Activated naive CD8-positive, alpha-beta T cell treated with anti-CD3 and anti-CD28 coated beads for 36 hours (primary cell): Measurements from ENCODE around the gene WHAMM. TPM values are rescaled to one million over a fixed set of nuclear protein-coding genes. Genes with fewer than 3 reads are reported as not detected.

Experiments used
- DNase-seq: peaks from one replicate; pipeline ENCODE4 v3.0.0; 2021
- H3K27ac Mint-ChIP-seq: one replicate; pipeline ENCODE4 v1.8.0; 2022; ENCODE audit warnings: mild to moderate bottlenecking, moderate library complexity, mixed read lengths
- H3K27me3 Mint-ChIP-seq: one replicate; pipeline ENCODE4 v1.8.0; 2022; ENCODE audit warnings: mild to moderate bottlenecking, mixed read lengths
- H3K36me3 Mint-ChIP-seq: one replicate; pipeline ENCODE4 v1.8.0; 2021; ENCODE audit warnings: mild to moderate bottlenecking, mixed read lengths
- H3K4me1 Mint-ChIP-seq: one replicate; pipeline ENCODE4 v1.8.0; 2021; ENCODE audit warnings: mixed read lengths
- H3K4me3 Mint-ChIP-seq: one replicate; pipeline ENCODE4 v1.8.0; 2022; ENCODE audit warnings: mild to moderate bottlenecking, moderate library complexity, mixed read lengths
- H3K9me3 Mint-ChIP-seq: one replicate; pipeline ENCODE4 v1.8.0; 2022; ENCODE audit warnings: mixed read lengths
- total RNA-seq, 2 experiments: library from RNA; stranded (reverse); gene quantifications; one replicate each; pipeline ENCODE4 v1.2.3, GENCODE V29; 2021

WHAMM gene
- total RNA-seq, 2 experiments from 2014 or later = 6.5 to 7.6 TPM

DNA sequence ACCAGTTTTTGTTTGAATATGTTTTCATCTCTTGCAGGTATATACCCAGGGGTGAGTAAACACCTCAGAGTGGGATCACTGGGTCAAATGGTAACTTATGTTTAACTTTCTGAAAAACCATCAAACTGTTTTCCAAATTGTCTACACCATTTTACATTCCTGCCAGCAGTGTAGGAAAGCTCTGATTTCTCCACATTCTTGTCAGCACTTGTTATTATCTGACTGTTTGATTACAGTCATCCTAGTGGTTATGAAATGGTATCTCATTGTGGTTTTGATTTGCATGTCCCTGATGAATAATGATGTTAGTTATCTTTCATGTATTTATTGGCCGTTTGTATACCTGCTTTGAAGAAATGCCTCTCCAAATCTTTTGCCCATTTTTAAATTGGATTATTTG lies 17.4 kb upstream of the WHAMM start:
- Mint-ChIP-seq H3K27ac (no peak overlapping the region), H3K4me1 (no peaks in the 10 kb centered on the region), H3K27me3 (peaks cover 9% of the 10 kb centered on the region), H3K9me3 (peaks cover 12% of the 10 kb centered on the region), H3K4me3 (no peak overlapping the region), H3K36me3 (peaks cover 7% of the 10 kb centered on the region)
- no peak for DNase-seq

DNA sequence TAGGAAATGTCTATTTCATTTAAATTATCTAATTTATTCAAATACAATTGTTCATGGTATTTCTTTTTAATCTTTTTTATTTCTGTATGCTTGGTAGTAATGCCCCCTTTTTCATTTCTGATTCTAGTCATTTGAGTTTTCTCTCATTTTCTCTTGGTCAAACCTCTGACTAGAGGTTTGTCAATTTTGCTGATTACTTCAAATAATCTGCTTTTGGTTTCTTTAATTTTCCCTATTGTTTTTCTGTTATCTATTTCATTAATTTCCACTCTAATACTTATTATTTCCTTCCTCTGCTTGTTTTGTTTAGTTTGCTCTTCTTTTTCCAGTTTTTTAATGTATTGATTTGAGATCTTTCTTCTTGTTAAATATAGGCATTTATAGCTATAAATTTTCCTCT lies 15.7 kb upstream of the WHAMM start:
- Mint-ChIP-seq H3K4me1 (no peaks in the 10 kb centered on the region), H3K9me3 (peaks cover 12% of the 10 kb centered on the region), H3K27me3 (peaks cover 11% of the 10 kb centered on the region), H3K4me3 (no peak overlapping the region), H3K27ac (no peak overlapping the region), H3K36me3 (peaks cover 7% of the 10 kb centered on the region)
- no peak for DNase-seq

DNA sequence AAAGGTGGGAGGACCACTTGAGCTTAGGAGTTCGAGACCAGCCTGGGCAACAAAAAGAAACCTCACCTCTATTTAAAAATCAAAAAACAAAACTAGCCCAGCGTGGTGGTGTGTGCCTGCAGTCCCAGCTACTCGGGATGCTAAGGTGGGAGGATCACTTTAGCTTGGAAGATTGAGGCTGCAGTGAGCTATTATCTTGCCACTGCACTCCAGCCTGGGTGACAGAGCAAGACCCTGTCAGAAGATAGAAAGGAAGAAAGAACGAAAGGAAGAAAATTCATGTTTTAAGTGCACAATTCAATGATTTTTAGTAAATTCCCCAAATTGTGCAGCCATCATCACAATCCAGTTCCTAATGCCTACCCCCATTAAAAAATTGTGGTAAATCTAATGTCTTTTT lies 11.3 kb upstream of the WHAMM start:
- Mint-ChIP-seq H3K27ac (no peak overlapping the region), H3K27me3 (peaks cover 30% of the 10 kb centered on the region), H3K36me3 (peaks cover 7% of the 10 kb centered on the region), H3K9me3 (peaks cover 12% of the 10 kb centered on the region), H3K4me1 (no peaks in the 10 kb centered on the region), H3K4me3 (no peak overlapping the region)
- DNase-seq = no peak

DNA sequence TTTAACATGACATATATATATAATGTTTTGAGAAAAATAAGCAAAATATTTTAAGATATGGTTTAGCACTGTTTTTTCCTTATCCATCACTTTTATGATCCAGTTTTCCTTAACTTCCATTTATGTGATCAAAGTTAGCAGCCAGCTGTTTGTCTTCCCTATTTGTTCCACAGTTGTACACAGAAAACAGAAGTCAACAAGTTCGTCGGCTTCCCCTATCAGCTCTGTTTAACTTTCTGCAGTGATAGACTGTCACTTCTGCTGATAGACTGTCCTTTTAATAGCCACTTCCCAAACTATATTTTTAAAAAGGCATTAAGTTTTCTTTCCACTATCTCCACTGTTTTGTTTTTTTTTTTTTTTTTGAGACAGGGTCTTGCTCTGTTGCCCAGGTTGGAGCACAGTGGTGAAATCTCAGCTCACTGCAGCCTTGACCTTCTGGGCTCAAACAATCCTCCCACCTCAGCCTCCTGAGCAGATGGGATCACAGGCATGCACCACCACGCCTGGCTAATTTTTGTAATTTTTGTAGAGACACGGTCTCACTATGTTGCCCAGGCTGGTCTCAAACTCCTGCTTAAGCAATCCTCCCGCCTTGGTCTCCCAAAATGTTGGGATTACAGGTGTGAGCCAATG lies 10.8 kb upstream of the WHAMM start:
- Mint-ChIP-seq H3K27ac (no peak overlapping the region), H3K36me3 (peaks cover 5% of the 10 kb centered on the region), H3K4me3 (no peak overlapping the region), H3K4me1 (no peaks in the 10 kb centered on the region), H3K27me3 (peaks cover 30% of the 10 kb centered on the region), H3K9me3 (peaks cover 10% of the 10 kb centered on the region)
- DNase-seq = no peak

DNA sequence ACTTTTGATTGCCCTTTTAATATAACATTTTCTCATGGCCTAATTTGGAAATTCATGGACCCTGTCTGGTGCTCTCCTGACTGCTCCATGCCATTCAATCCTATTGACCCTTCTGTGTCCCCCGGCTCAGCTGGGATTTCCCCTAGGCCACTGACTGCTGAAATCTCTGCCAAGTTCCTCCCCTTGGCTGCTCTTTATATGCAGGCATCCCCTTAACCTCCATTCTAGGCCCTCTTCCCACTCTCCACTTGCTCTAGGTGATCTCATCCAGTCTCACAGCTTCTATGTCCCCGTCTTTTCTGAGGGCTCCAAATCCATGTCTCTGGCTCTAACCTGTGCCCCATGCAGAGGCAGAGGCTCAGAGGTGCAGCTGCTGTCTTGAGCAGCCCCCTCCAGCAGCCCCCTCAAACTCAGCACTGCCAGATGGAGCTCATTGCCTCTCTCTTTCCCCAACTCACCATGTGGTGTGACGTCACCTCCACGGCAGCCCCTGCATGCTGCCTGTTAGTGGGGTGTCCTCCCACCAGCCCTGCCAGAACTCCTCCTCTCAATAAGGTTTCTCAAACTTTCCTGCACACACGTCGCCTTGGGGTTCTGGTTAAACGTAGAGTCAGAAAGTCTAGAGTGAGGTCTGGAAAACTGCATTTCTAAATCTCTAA lies 10.1 kb upstream of the WHAMM start:
- peaks cover 31% of the 10 kb centered on the region for H3K27me3 Mint-ChIP-seq
- no peak overlapping the region for H3K4me3 Mint-ChIP-seq
- DNase-seq = no peak
- H3K36me3 Mint-ChIP-seq = no peaks in the 10 kb centered on the region
- H3K9me3 Mint-ChIP-seq = peaks cover 3% of the 10 kb centered on the region
- H3K27ac Mint-ChIP-seq = no peak overlapping the region
- no peaks in the 10 kb centered on the region for H3K4me1 Mint-ChIP-seq

DNA sequence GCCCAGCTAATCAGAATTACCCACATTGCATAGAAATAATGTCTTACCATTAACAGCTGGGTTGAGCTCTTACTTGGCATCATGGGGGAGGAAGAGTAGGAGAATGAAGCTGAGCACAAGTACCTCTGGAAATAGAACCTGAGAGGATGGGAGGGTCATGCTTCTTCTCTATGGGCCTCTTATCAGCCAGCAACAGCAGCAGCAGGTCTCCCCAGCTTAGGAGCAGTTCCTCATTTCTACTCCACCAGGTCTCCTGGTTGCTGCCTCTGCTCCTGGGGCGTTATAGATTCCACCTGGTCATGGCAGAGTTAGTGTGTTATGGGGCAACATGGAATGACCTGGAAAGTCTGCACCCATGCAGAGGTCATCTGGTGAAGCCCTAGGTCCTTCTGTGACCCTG lies 6.9 kb upstream of the WHAMM start:
- Mint-ChIP-seq H3K9me3 (no peaks in the 10 kb centered on the region), H3K4me1 (no peaks in the 10 kb centered on the region), H3K27ac (no peak overlapping the region), H3K27me3 (peaks cover 24% of the 10 kb centered on the region), H3K36me3 (no peaks in the 10 kb centered on the region), H3K4me3 (no peak overlapping the region)
- DNase-seq = no peak

DNA sequence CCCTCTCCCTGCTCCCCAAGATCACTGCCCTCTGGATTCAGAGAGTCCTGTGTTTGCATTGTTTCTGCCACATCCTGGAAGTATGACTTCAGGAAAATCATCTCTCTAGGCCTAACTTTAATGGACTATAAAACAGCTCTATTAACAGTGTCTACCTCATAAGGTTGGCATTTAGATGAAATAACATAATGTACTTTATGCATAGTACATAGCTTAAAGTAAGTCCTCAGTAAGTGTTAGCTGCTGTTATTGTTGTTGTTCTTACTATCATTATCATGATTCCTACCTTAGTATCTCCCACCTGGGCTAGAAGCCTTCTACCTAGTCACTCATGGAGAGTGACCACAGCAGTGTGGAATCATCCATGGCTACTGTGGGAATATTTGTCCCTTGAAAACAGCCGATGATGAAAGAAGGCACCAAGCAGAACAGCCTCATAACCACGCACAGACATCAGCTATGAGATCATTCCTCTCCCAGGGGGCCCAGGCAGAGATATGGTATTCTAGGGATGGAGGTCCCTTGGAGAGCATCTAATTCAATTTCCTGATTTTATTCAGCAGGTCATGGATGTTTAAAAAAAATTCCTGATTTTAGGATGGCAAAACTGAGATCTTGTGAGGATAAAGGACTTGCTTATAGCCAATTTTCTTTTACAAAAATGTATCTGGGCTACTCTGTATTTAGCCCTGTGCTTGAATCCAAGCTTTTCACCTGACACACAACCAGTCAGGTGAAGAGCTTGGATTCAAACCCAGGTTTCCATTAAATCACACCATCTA lies 5.4 kb upstream of the WHAMM start:
- Mint-ChIP-seq H3K4me1 (peaks cover 8% of the 10 kb centered on the region), H3K27me3 (peaks cover 22% of the 10 kb centered on the region), H3K36me3 (no peaks in the 10 kb centered on the region), H3K4me3 (no peak overlapping the region), H3K9me3 (no peaks in the 10 kb centered on the region), H3K27ac (no peak overlapping the region)
- no peak for DNase-seq

DNA sequence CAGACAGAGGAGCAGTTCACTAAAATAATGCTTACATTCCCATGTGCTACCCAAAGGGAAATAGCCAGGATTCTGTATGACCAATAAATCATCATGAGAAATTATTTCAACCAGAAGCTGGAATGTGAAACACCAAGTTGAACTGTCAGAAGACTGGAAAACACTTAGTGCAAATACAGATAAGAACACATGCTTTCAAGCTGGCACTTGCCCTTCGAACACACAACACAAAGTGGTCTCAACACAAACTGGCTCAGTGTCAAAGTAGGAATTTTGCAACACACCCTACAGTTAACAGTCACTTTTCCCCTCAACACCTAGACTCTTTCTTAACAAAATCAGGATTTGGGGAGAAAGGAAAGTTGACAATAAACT lies 4.9 kb upstream of the WHAMM start:
- Mint-ChIP-seq H3K36me3 (no peaks in the 10 kb centered on the region), H3K4me3 (no peak overlapping the region), H3K27ac (no peak overlapping the region), H3K27me3 (peaks cover 16% of the 10 kb centered on the region), H3K4me1 (peaks cover 12% of the 10 kb centered on the region), H3K9me3 (no peaks in the 10 kb centered on the region)
- DNase-seq = no peak

DNA sequence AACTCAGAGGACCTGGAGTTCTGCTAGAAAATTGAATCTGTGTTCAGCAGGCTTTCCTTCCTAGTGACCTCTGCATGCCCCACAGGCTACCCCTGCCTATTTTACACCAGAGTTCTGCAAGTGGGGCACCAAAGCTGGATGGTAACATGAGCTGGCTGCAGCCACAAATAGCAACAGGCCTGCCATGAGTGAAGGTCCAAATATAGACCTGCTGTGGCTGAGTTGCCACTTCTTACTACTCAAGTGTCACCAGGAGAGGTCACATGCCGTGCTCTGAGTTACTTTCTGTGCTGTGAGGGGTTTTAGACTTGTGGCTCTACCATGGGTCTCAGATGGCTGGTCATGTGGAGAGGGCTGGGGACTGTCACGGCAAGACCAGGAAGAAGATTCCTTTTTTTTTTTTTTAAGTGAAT lies 3.4 kb upstream of the WHAMM start, which contains the start of gene FSD2:
Gene FSD2, minus strand, starts transcription at position 76 of the 413 bp plus-strand sequence. CDS start 18,679 bp downstream, outside the sequence.
- no peak within 1 kb of the TSS for H3K27ac Mint-ChIP-seq

DNA sequence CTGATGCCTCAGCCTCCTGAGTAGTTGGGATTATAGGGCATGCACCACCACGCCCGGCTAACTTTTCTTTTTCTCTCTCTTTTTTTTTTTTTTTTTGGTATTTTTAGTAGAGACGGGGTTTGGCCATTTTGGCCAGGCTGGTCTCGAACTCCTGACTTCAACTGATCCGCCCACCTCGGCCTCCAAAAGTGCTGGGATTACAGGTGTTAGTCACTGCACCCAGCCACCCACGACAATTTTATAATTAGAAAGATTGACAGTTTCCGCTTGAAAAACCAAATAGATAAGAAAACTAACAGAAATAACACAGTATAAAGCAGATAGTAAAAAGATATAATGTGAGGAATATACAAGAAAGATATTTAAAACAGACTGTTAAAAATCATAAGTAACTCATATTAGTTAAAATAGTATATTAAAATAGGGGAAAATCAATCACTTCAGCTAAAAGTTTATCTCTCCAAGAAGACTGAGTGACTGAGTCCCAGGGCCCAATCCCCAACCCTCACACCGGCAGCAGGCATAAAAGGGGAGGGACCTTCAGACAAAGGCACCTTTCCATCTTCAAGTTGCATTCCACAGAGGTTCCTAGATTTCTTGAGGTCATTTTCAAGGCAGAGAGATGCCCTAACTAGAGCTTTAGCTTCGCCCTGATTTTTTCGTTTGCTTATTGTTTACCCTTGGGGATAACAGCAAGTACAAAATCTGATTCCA lies 1.4 kb upstream of the WHAMM start:
- H3K9me3 Mint-ChIP-seq = no peaks in the 10 kb centered on the region
- peaks cover 14% of the 10 kb centered on the region for H3K36me3 Mint-ChIP-seq
- peak overlapping the region; percentile 84 for H3K27ac Mint-ChIP-seq
- DNase-seq = no peak
- H3K4me3 Mint-ChIP-seq = no peak overlapping the region
- H3K4me1 Mint-ChIP-seq = peaks cover 22% of the 10 kb centered on the region
- peaks cover 4% of the 10 kb centered on the region for H3K27me3 Mint-ChIP-seq

More for the DNA sequence above, 3.4 kb upstream of the WHAMM start, which contains the start of gene FSD2:
- Mint-ChIP-seq H3K27me3 (peaks cover 8% of the 10 kb centered on the region), H3K4me1 (peaks cover 12% of the 10 kb centered on the region), H3K4me3 (no peak within 1 kb of the TSS), H3K36me3 (no peaks in the 10 kb centered on the region), H3K9me3 (no peaks in the 10 kb centered on the region)
- DNase-seq = no peak

DNA sequence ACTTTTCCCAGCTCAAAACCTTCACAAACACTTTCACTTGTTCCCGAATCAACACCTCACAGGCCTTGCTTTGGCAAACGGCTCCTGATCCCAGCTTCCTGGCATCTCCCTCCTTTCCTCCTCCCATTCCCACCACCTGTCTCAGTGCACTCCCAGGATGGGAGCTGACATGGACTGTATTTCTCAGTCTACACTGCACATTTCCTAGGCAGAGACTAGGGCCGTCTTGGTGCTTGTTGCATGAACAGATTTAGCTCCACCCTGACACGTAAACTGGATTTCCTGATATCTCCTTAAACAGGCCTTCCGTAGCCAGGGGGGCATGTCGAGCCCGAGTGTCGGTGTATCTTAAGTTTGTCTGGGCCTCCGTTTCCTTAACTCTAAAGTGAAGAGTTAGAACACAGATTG lies 790 bp upstream of the WHAMM start:
- Mint-ChIP-seq H3K27ac (peak overlapping the region; percentile 84), H3K27me3 (peaks cover 2% of the 10 kb centered on the region), H3K9me3 (no peaks in the 10 kb centered on the region), H3K36me3 (peaks cover 15% of the 10 kb centered on the region), H3K4me1 (peaks cover 22% of the 10 kb centered on the region), H3K4me3 (peak overlapping the region; percentile 71)
- no peak for DNase-seq

DNA sequence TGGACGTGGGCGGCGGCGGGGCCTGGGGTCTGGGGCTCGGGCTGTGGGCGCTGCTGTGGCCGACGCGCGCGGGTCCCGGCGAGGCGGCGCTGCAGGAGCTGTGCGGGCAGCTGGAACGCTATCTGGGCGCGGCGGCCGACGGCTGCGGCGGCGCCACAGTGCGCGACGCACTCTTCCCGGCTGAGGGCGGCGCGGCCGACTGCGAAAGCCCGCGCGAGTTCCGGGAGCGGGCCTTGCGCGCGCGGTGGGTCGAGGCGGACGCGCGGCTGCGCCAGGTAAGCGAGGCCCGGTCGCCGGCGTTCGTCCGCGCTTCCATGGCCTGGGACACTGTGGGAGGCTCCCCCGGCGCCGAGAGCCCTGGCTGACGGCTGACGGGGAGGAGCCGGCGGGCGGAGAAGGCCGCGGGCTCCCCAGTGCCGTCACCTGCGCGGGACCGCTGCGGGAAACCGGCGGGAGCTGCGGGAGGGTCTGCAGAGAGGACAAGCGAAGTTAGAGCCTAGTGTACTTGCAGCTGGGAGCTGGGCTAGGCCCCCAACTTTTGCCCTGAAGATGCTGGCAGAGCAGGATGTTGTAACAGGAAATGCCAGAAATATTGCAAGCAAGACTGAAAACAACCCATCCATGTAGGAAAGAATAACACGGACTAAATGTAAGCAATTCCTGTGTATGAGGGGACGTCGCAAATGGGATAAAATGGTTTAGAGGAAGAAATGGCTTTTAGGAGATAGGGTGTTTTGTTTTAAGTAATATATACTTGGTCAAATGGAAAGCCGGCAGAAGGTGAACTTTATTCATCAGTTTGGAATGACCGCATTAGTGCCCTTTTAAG lies 847 bp downstream of the WHAMM start:
- H3K4me1 Mint-ChIP-seq = peaks cover 28% of the 10 kb centered on the region
- peak overlapping the region; percentile 95 for H3K27ac Mint-ChIP-seq
- peak; percentile 47 for DNase-seq
- H3K9me3 Mint-ChIP-seq = no peaks in the 10 kb centered on the region
- peak overlapping the region; percentile 88 for H3K4me3 Mint-ChIP-seq
- peaks cover 28% of the 10 kb centered on the region for H3K36me3 Mint-ChIP-seq
- H3K27me3 Mint-ChIP-seq = no peaks in the 10 kb centered on the region

DNA sequence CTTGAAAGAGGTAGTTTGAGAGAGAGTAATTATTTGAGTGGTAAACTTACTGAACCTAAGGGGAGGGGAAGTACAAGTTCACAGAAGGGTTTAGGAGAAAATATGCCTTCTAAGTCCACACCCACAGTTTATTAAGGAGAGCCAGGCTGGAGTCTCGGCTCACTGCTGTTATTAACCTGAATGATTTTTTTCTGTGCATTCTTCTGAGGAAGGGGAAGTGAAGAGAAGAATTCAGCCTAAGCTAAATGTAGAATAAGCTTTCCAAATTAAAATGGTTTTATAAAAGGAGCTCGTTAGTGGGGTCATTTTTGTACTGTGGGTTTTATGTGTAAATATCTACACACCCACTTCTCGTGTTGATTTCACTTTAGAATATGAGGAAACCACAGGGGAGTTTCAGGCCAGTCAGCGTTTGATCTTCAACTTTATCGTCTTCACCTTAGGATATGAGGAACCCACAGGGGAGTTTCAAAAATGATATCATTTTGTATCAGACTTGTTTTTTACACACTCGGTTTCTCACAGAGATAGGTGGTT lies 1.5 kb downstream of the WHAMM start:
- peak; percentile 39 for DNase-seq
- H3K27me3 Mint-ChIP-seq = no peaks in the 10 kb centered on the region
- peaks cover 34% of the 10 kb centered on the region for H3K36me3 Mint-ChIP-seq
- H3K4me1 Mint-ChIP-seq = peaks cover 35% of the 10 kb centered on the region
- no peaks in the 10 kb centered on the region for H3K9me3 Mint-ChIP-seq
- peak overlapping the region; percentile 88 for H3K4me3 Mint-ChIP-seq
- peak overlapping the region; percentile 95 for H3K27ac Mint-ChIP-seq

DNA sequence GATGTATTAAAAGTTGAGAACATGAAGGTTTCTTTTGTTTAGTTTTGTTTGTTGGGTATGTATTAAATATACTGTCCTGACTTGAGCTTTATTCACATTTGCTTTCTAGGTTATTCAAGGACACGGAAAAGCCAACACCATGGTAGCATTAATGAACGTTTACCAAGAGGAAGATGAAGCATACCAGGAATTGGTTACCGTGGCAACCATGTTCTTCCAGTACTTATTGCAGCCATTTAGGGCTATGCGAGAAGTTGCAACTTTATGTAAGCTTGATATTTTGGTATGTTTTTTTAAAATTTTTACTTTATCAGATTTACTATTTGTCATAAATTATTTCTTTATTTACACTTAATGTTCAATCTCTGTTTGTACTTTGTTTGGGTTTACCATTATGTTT lies 3.6 kb downstream of the WHAMM start:
- Mint-ChIP-seq H3K27ac (no peak overlapping the region), H3K36me3 (peaks cover 42% of the 10 kb centered on the region), H3K4me1 (peaks cover 42% of the 10 kb centered on the region), H3K9me3 (no peaks in the 10 kb centered on the region), H3K27me3 (no peaks in the 10 kb centered on the region), H3K4me3 (no peak overlapping the region)
- DNase-seq = no peak
